Mesendoderm (in vitro differentiated cells): ENCODE results near the gene ORAI1.

Experiments used
- DNase-seq: peaks from one replicate; pipeline ENCODE4 v3.0.0; 2013
- H2AK5ac ChIP-seq: 2 replicates; pipeline ENCODE4 v1.6.1; 2013; ENCODE audit warnings: low read length, inconsistent platforms
- H2BK120ac ChIP-seq: 2 replicates; pipeline ENCODE4 v1.6.1; 2013; ENCODE audit warnings: low read depth, mild to moderate bottlenecking, low read length, moderate library complexity, mixed read lengths
- H2BK15ac ChIP-seq: replicated peaks from 2 replicates; pipeline ENCODE4 v1.6.1; 2013; ENCODE audit warnings: low read depth, mild to moderate bottlenecking, moderate library complexity
- H2BK5ac ChIP-seq: 2 replicates; pipeline ENCODE4 v1.6.1; 2013; ENCODE audit warnings: low read length, inconsistent platforms
- H3K18ac ChIP-seq: 2 replicates; pipeline ENCODE4 v1.6.1; 2013; ENCODE audit warnings: mild to moderate bottlenecking, low read length, mixed read lengths
- H3K23ac ChIP-seq: one replicate; pipeline ENCODE4 v1.6.1; 2013; ENCODE audit warnings: low read length
- H3K27ac ChIP-seq: 2 replicates; pipeline ENCODE4 v1.5.1; 2013; ENCODE audit warnings: low read depth, mild to moderate bottlenecking, inconsistent platforms, low read length, moderate library complexity
- H3K27me3 ChIP-seq: 2 replicates; pipeline ENCODE4 v1.6.1; 2013; ENCODE audit warnings: low read length, control low read depth, mild to moderate bottlenecking, inconsistent platforms; ENCODE audit not compliant: insufficient read depth, poor library complexity
- H3K36me3 ChIP-seq: 2 replicates; pipeline ENCODE4 v1.6.1; 2013; ENCODE audit warnings: low read length, inconsistent platforms; ENCODE audit not compliant: control insufficient read depth, insufficient read depth
- H3K4ac ChIP-seq: one replicate; pipeline ENCODE4 v1.6.1; 2013; ENCODE audit warnings: low read depth, mild to moderate bottlenecking, low read length, moderate library complexity
- H3K4me1 ChIP-seq: 2 replicates; pipeline ENCODE4 v1.6.1; 2013; ENCODE audit warnings: low read depth, low read length, inconsistent platforms; ENCODE audit not compliant: control insufficient read depth
- H3K4me2 ChIP-seq: 2 replicates; pipeline ENCODE4 v1.6.1; 2013; ENCODE audit warnings: low read length
- H3K4me3 ChIP-seq: 2 replicates; pipeline ENCODE4 v1.5.1; 2013; ENCODE audit warnings: mild to moderate bottlenecking, low read length
- H3K56ac ChIP-seq: one replicate; pipeline ENCODE4 v1.6.1; 2013; ENCODE audit warnings: low read length
- H3K79me1 ChIP-seq: 2 replicates; pipeline ENCODE4 v1.6.1; 2013; ENCODE audit warnings: low read length, inconsistent platforms
- H3K79me2 ChIP-seq: 2 replicates; pipeline ENCODE4 v1.6.1; 2013; ENCODE audit warnings: mild to moderate bottlenecking, low read length; ENCODE audit not compliant: control insufficient read depth, insufficient read depth
- H3K9ac ChIP-seq: 2 replicates; pipeline ENCODE4 v1.6.1; 2013; ENCODE audit warnings: low read length, inconsistent platforms
- H4K5ac ChIP-seq: one replicate; pipeline ENCODE4 v1.6.1; 2013; ENCODE audit warnings: low read length
- H4K8ac ChIP-seq: one replicate; pipeline ENCODE4 v1.6.1; 2013; ENCODE audit warnings: low read depth, mild to moderate bottlenecking, control low read depth, low read length, moderate library complexity
- WGBS: extraction: QIAGEN DNeasy Blood & Tissue Kit; methylation state at CpG from one replicate; pipeline ENCODE4 v1.1.7; 2013; ENCODE audit warnings: low lambda C conversion rate, missing lambda C conversion rate; ENCODE audit not compliant: insufficient coverage; ENCODE audit errors: extremely low coverage; 5-methylcytosine and 5-hydroxymethylcytosine counted together

The ORAI1 gene

DNA sequence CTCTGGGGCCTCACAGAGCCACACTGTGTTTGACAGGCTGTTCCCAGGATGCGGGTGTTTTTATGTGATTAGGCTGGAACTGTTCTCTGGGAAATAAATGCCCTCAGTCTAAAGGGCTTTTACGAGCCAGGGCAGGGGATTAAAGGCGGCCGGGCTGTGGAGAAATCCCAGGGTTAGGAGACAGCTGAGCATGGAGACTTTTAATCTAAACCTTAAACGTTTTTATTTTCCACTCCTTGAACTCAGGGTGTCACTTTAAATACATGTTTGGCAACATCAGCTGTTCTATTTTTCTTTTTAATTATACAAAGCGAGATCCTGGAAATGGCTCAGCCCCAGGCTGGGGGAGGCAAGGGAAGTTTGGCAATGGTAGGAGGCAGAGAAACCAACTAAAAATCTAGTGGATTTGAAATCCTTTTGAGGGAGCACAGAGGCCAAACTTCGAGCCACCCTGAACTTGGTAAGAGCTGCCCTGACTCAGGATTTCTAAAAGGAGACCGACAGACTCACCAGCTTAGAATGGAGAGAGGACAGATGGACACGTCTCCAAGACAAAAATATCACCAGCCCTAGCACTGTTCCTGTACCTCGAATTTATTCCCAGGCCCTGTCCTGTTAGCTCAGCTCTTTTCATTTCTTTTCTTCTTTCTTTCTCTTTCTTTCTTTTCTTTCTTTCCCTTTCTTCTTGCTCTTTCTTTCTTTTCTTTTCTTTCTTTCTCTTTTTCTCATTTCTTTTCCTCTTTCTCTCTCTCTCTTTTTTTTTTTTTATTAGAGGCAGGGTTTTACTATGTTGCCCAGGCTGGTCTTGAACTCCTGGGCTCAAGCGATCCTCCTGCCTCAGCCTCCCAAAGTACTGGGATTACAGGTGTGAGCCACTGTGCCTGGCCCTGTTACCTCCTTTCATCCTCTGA is 15.8 kb upstream of the ORAI1 start:
- no peaks in the 10 kb centered on the region for H3K36me3 ChIP-seq
- H3K27ac ChIP-seq: no peak overlapping the region
- DNase-seq: no peak
- H3K4ac ChIP-seq: no peak overlapping the region
- H3K79me2 ChIP-seq: no peaks in the 10 kb centered on the region
- no peaks in the 10 kb centered on the region for H3K4me1 ChIP-seq
- no peak overlapping the region for H2BK15ac ChIP-seq
- no peak overlapping the region for H3K23ac ChIP-seq
- no peak overlapping the region for H3K4me3 ChIP-seq
- H3K27me3 ChIP-seq: no peaks in the 10 kb centered on the region
- H3K56ac ChIP-seq: no peak overlapping the region
- no peak overlapping the region for H2AK5ac ChIP-seq
- no peak overlapping the region for H4K8ac ChIP-seq
- H2BK5ac ChIP-seq: no peak overlapping the region
- H4K5ac ChIP-seq: no peak overlapping the region
- H3K18ac ChIP-seq: no peak overlapping the region
- WGBS: no CpG with 5 or more reads among the region's 11 CpGs
- no peak overlapping the region for H2BK120ac ChIP-seq
- no peaks in the 10 kb centered on the region for H3K79me1 ChIP-seq
- no peak overlapping the region for H3K9ac ChIP-seq
- H3K4me2 ChIP-seq: no peak overlapping the region

GRCh38 chr12:121611306-121611705 is 15.0 kb upstream of the ORAI1 start:
- WGBS: no CpG with 5 or more reads among the region's 2 CpGs

GRCh38 chr12:121613462-121613861 is 12.9 kb upstream of the ORAI1 start:
- no peaks in the 10 kb centered on the region for H3K79me1 ChIP-seq
- no peak overlapping the region for H3K4me3 ChIP-seq
- H2BK5ac ChIP-seq: no peak overlapping the region
- H3K27me3 ChIP-seq: no peaks in the 10 kb centered on the region
- no peak overlapping the region for H4K8ac ChIP-seq
- H2AK5ac ChIP-seq: no peak overlapping the region
- H3K4ac ChIP-seq: no peak overlapping the region
- DNase-seq: no peak
- no peak overlapping the region for H3K4me2 ChIP-seq
- H4K5ac ChIP-seq: no peak overlapping the region
- H3K79me2 ChIP-seq: no peaks in the 10 kb centered on the region
- no peak overlapping the region for H2BK120ac ChIP-seq
- no peak overlapping the region for H3K9ac ChIP-seq
- H3K23ac ChIP-seq: no peak overlapping the region
- H3K36me3 ChIP-seq: no peaks in the 10 kb centered on the region
- no peak overlapping the region for H3K18ac ChIP-seq
- no CpG with 5 or more reads among the region's 7 CpGs for WGBS
- no peak overlapping the region for H3K27ac ChIP-seq
- no peak overlapping the region for H3K56ac ChIP-seq
- no peak overlapping the region for H2BK15ac ChIP-seq
- H3K4me1 ChIP-seq: no peaks in the 10 kb centered on the region

More at GRCh38 chr12:121611306-121611705, 15.0 kb upstream of the ORAI1 start:
- Histone ChIP-seq H3K36me3 (no peaks in the 10 kb centered on the region), H3K27ac (no peak overlapping the region), H3K27me3 (no peaks in the 10 kb centered on the region), H3K4me2 (no peak overlapping the region), H3K4ac (no peak overlapping the region), H2BK5ac (no peak overlapping the region), H3K9ac (no peak overlapping the region), H3K56ac (no peak overlapping the region), H2BK15ac (no peak overlapping the region), H3K79me1 (no peaks in the 10 kb centered on the region), H3K4me1 (no peaks in the 10 kb centered on the region), H2BK120ac (no peak overlapping the region), H3K18ac (no peak overlapping the region), H4K5ac (no peak overlapping the region), H3K79me2 (no peaks in the 10 kb centered on the region), H2AK5ac (no peak overlapping the region), H3K4me3 (no peak overlapping the region), H4K8ac (no peak overlapping the region), H3K23ac (no peak overlapping the region)
- DNase-seq: peak; percentile 52

DNA sequence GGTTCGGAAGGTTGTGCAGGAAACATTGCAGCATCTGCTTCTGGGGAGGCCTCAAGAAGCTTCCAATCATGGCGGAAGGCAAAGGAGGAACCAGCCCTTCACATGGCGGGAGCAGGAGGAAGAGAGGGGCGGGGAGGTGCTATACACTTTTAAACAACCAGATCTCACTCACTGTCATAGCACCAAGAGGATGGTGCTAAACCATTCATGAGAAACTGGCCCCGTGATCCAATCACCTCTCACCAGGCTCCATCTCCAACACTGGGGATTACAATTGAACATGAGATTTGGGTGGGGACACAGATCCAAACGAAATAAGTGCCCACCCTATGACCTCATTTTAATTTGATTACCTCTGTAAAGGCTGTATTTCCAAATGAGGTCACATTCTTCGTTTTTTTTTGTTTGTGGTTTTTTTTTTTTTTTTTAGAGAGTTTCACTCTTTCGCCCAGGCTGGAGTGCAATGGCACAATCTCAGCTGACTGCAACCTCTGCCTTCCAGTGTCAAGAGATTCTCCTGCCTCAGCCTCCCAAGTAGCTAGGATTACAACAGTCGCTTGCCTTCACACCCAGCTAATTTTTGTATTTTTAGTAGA is 11.4 kb upstream of the ORAI1 start:
- Histone ChIP-seq H2BK120ac (no peak overlapping the region), H3K36me3 (no peaks in the 10 kb centered on the region), H3K27ac (no peak overlapping the region), H3K4me1 (no peaks in the 10 kb centered on the region), H2BK5ac (no peak overlapping the region), H4K5ac (no peak overlapping the region), H4K8ac (no peak overlapping the region), H3K18ac (no peak overlapping the region), H3K4ac (no peak overlapping the region), H3K4me3 (no peak overlapping the region), H3K56ac (no peak overlapping the region), H3K27me3 (no peaks in the 10 kb centered on the region), H3K4me2 (no peak overlapping the region), H2AK5ac (no peak overlapping the region), H2BK15ac (no peak overlapping the region), H3K23ac (no peak overlapping the region), H3K79me1 (no peaks in the 10 kb centered on the region), H3K9ac (no peak overlapping the region), H3K79me2 (no peaks in the 10 kb centered on the region)
- DNase-seq: no peak
- WGBS: no CpG with 5 or more reads among the region's 9 CpGs

GRCh38 chr12:121618659-121619233 is 7.6 kb upstream of the ORAI1 start:
- DNase-seq: no peak
- no peak overlapping the region for H3K18ac ChIP-seq
- WGBS: no CpG with 5 or more reads among the region's 5 CpGs
- no peaks in the 10 kb centered on the region for H3K79me2 ChIP-seq
- no peaks in the 10 kb centered on the region for H3K36me3 ChIP-seq
- no peak overlapping the region for H3K9ac ChIP-seq
- H2AK5ac ChIP-seq: no peak overlapping the region
- no peak overlapping the region for H3K4me3 ChIP-seq
- H3K27ac ChIP-seq: no peak overlapping the region
- no peaks in the 10 kb centered on the region for H3K27me3 ChIP-seq
- no peak overlapping the region for H4K5ac ChIP-seq
- no peak overlapping the region for H3K23ac ChIP-seq
- no peak overlapping the region for H2BK5ac ChIP-seq
- peaks cover 2% of the 10 kb centered on the region for H3K4me1 ChIP-seq
- H2BK120ac ChIP-seq: no peak overlapping the region
- no peak overlapping the region for H3K4me2 ChIP-seq
- H3K4ac ChIP-seq: no peak overlapping the region
- H3K79me1 ChIP-seq: no peaks in the 10 kb centered on the region
- H3K56ac ChIP-seq: no peak overlapping the region
- H4K8ac ChIP-seq: no peak overlapping the region
- H2BK15ac ChIP-seq: no peak overlapping the region
